Activated naive CD8-positive, alpha-beta T cell treated with anti-CD3 and anti-CD28 coated beads for 36 hours (primary cell): ENCODE results near the gene CGB8. TPM values are rescaled to one million over a fixed set of nuclear protein-coding genes. Genes with fewer than 3 reads are reported as not detected.
A peak's percentile ranks its signal among the peaks of the same experiment; 100 is the strongest.

Experiments used
- DNase-seq: peaks from one replicate; pipeline ENCODE4 v3.0.0; 2021
- H3K27ac Mint-ChIP-seq: one replicate; pipeline ENCODE4 v1.8.0; 2022; ENCODE audit warnings: mild to moderate bottlenecking, moderate library complexity, mixed read lengths
- H3K27me3 Mint-ChIP-seq: one replicate; pipeline ENCODE4 v1.8.0; 2022; ENCODE audit warnings: mild to moderate bottlenecking, mixed read lengths
- H3K36me3 Mint-ChIP-seq: one replicate; pipeline ENCODE4 v1.8.0; 2021; ENCODE audit warnings: mild to moderate bottlenecking, mixed read lengths
- H3K4me1 Mint-ChIP-seq: one replicate; pipeline ENCODE4 v1.8.0; 2021; ENCODE audit warnings: mixed read lengths
- H3K4me3 Mint-ChIP-seq: one replicate; pipeline ENCODE4 v1.8.0; 2022; ENCODE audit warnings: mild to moderate bottlenecking, moderate library complexity, mixed read lengths
- H3K9me3 Mint-ChIP-seq: one replicate; pipeline ENCODE4 v1.8.0; 2022; ENCODE audit warnings: mixed read lengths
- total RNA-seq, 2 experiments: library from RNA; stranded (reverse); gene quantifications; one replicate each; pipeline ENCODE4 v1.2.3, GENCODE V29; 2021

The CGB8 gene
- total RNA-seq, 2 experiments from 2014 or later = not detected

DNA sequence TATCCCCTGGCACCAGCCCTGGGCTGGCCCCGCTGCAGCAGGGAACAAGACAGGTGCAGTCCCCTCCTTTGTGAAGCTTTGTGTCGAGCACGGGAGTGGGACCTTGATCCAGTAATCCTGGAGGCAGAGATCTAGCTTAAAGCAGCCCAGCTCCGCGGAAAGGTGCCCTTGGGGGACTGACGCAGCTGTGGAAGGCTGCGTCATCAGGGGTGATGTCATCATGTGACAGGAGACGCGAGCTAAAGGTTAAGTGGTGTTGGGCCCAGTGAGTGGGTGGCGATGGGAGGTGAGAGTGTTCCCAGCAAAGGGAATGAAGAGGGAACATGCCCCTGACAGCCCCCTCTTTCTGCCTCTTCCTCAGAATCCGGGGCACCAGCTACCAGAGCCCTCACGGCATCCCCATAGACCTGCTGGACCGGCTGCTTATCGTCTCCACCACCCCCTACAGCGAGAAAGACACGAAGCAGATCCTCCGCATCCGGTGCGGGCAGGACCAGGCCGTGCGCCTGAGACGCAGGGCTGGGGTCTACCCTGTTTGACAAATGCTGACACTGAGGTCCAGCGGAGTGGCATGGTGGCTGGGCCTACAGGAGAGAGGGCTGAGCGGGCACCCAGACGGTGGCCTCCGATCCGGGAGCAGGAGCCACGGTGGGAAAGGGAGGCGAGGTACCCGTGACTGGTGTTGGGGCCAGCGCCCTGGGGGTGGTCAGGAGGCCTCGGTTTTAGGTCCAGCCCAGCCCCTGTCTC lies 34.6 kb downstream of the CGB8 start:
- Mint-ChIP-seq H3K4me3 (no peak overlapping the region), H3K27ac (peak overlapping the region; percentile 21), H3K36me3 (peaks cover 7% of the 10 kb centered on the region), H3K4me1 (peaks cover 10% of the 10 kb centered on the region), H3K27me3 (peaks cover 9% of the 10 kb centered on the region), H3K9me3 (no peaks in the 10 kb centered on the region)
- no peak for DNase-seq

DNA sequence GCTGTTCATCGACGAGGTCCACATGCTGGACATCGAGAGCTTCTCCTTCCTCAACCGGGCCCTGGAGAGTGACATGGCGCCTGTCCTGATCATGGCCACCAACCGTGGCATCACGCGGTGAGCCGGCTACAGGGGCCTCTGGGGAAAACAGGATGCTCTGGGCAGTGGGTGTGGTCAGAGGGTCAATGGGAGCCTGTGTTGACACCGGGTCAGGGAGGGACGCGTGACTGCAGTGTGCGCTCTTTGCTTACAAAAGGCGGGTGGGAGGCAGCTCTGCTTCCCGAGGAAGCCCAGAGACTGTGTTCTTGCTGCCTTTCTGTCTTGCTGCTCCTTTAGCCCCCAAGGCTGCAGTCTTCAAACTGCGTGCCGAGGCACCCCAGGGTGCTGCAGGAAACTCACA lies 37.7 kb downstream of the CGB8 start:
- H3K27ac Mint-ChIP-seq = no peak overlapping the region
- no peak for DNase-seq
- H3K36me3 Mint-ChIP-seq = peaks cover 12% of the 10 kb centered on the region
- no peak overlapping the region for H3K4me3 Mint-ChIP-seq
- H3K4me1 Mint-ChIP-seq = no peaks in the 10 kb centered on the region
- no peaks in the 10 kb centered on the region for H3K27me3 Mint-ChIP-seq
- H3K9me3 Mint-ChIP-seq = no peaks in the 10 kb centered on the region

DNA sequence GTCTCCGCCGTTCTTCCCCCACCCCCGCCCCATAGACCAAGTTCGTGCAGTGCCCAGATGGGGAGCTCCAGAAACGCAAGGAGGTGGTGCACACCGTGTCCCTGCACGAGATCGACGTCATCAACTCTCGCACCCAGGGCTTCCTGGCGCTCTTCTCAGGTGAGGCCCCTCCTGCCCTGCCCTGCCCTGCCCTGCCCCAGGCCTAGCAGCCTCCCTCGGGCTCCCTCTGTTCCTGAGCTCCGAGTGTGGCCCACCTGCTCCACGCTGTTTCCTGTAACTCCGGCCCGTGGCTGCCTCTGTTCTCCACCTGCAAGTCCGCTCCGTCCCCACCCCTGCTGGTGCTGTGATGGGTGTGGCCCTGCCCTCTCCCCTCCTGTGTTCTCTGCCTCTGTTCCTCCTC lies 38.5 kb downstream of the CGB8 start:
- Mint-ChIP-seq H3K9me3 (no peaks in the 10 kb centered on the region), H3K4me3 (no peak overlapping the region), H3K27ac (no peak overlapping the region), H3K4me1 (no peaks in the 10 kb centered on the region), H3K27me3 (no peaks in the 10 kb centered on the region), H3K36me3 (peaks cover 13% of the 10 kb centered on the region)
- DNase-seq = no peak

DNA sequence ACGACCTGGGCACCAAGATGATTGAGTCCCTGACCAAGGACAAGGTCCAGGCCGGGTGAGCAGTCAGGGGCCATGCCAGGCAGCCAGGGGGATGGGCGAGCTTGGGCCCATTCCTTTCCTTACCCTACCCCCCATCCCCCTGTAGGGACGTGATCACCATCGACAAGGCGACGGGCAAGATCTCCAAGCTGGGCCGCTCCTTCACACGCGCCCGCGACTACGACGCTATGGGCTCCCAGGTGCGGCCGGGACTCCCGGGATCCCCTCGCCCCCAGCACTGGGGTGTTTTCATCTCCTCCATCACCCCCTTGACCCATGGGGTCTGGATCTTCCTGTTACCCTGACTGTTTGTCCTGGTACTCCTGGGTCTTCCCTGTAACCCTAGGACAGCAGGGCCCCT lies 39.1 kb downstream of the CGB8 start:
- Mint-ChIP-seq H3K36me3 (peaks cover 13% of the 10 kb centered on the region), H3K27ac (no peak overlapping the region), H3K4me1 (no peaks in the 10 kb centered on the region), H3K9me3 (no peaks in the 10 kb centered on the region), H3K27me3 (no peaks in the 10 kb centered on the region), H3K4me3 (no peak overlapping the region)
- no peak for DNase-seq

DNA sequence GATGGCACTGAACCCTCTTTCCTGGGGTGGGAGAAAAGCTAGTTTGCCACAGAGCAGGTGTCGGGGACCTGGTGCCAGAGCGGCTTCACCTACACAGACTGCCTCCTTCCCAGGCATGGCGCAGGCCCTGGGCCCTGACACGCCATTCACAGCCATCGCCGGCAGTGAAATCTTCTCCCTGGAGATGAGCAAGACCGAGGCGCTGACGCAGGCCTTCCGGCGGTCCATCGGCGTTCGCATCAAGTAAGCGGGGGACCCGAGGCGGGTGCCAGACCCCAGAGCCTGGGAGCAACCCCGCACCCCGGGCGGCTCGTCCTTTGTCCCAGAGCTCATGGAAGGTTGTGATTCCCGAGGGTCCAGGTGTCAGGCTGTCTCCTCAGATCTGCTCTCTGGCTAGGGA lies 42.0 kb downstream of the CGB8 start:
- Mint-ChIP-seq H3K9me3 (no peaks in the 10 kb centered on the region), H3K27ac (no peak overlapping the region), H3K36me3 (peaks cover 20% of the 10 kb centered on the region), H3K27me3 (no peaks in the 10 kb centered on the region), H3K4me3 (no peak overlapping the region), H3K4me1 (no peaks in the 10 kb centered on the region)
- no peak for DNase-seq

DNA sequence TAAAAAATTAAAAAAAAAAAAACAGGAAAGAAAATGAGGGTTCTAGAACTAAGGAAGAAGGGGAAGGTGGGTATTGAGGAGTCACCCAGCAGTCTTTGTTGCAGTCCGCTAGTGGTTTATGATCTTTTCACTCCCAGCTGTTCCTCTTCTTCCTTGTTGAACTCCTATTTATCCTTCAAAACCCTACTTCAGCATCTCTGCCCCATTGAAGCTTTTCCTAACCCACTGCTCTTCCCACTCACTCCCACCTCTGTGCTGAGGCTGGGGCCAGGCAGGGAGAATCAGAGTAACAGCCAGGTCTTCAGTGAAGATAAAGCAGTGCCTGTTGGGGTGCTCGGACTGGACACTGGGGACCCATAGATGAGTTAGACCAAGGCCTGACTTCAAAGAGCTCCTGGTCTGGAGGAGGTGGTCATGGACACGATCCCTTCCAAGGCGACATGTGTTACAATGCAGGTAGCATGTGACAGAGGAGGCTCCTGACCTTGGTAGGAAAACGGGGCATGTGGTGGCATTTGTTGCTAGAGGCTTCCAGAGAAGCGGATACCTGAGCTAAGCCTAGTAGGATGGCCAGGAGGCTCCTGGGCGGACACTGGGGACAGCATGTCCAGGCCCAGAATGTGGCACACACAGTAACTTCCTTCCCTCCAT lies 43.8 kb downstream of the CGB8 start:
- Mint-ChIP-seq H3K27ac (no peak overlapping the region), H3K4me3 (no peak overlapping the region), H3K27me3 (no peaks in the 10 kb centered on the region), H3K9me3 (no peaks in the 10 kb centered on the region), H3K4me1 (no peaks in the 10 kb centered on the region), H3K36me3 (peaks cover 22% of the 10 kb centered on the region)
- DNase-seq = no peak

DNA sequence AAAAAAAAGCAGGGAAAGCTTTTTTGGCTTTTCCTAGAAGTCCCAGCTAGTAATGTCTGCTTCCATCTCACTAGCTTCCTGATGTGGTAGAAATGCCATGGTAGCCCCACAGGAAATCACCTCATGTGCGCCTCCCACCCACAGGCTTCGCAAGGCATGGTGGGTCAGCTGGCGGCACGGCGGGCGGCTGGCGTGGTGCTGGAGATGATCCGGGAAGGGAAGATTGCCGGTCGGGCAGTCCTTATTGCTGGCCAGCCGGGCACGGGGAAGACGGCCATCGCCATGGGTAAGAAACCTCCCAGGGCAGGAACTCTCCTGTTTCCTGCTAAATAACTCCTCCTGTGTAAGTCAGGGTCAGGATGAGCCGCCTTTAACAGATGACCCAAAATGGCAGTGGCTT lies 44.8 kb downstream of the CGB8 start:
- peaks cover 28% of the 10 kb centered on the region for H3K36me3 Mint-ChIP-seq
- H3K4me3 Mint-ChIP-seq = no peak overlapping the region
- no peaks in the 10 kb centered on the region for H3K27me3 Mint-ChIP-seq
- DNase-seq = no peak
- H3K4me1 Mint-ChIP-seq = no peaks in the 10 kb centered on the region
- H3K27ac Mint-ChIP-seq = no peak overlapping the region
- no peaks in the 10 kb centered on the region for H3K9me3 Mint-ChIP-seq

DNA sequence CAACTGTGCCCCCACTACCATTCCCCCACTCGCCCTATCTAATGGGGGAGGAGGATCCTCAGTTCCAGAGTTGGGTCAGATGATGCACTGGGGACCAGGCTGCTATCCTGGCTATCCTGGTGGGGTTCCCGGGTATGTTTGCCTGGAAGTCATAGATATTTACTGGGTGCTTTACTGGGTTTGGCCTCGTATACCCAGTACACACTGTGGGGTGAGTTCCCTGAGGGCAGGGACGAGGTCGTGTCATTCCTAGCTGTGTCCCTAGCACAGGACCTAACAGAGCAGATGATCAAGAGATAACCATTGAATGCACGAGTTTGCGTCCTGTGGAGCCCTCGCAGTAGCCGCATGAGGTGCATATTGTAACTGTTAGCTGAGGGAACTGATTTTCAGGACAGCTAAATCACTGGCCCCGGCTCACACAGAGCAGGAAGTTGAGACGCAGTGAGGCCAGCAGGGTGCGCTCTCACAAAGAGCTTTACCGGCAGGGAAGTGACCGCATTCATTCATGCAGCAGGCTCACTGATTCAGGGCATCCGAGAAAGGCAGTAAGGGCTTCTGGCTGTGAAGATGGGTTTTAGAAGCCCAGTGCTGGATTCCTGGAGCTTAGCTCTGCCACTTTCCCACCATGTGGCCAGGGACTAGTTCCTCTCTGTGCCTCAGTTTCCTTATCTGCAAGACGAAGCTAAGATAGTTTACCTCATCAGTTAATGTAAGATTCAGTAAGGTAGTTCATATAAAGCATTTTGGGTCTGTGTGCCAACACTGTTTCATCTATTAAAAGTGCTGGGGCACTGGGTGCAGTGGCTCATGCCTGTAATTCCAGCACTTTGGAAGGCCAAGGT lies 49.2 kb downstream of the CGB8 start:
- Mint-ChIP-seq H3K9me3 (no peaks in the 10 kb centered on the region), H3K4me3 (no peak overlapping the region), H3K27ac (no peak overlapping the region)

DNA sequence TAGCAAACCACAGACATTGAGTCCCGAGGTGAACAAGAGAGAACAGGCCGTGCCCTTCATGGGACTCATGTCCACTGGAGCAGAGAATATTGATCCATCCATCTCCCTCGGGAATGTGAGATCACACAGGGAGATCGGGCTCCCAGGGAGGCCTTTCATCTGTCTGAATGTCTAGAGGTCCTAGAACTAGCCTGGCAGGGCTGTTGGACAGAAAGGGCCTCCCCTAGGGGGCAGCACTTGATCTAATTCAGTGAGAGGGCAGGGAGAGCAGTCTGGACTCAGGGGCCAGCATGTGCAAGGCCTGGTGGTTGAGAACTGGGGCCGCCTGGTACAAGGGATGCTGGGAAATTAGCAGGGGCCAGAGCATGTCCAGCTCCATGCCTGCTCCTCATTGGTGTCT lies 50.9 kb downstream of the CGB8 start:
- H3K36me3 Mint-ChIP-seq = peaks cover 29% of the 10 kb centered on the region
- no peaks in the 10 kb centered on the region for H3K27me3 Mint-ChIP-seq
- H3K4me3 Mint-ChIP-seq = no peak overlapping the region
- H3K27ac Mint-ChIP-seq = no peak overlapping the region
- peaks cover 11% of the 10 kb centered on the region for H3K4me1 Mint-ChIP-seq
- no peaks in the 10 kb centered on the region for H3K9me3 Mint-ChIP-seq
- peak; percentile 43 for DNase-seq

More for the DNA sequence above, 49.2 kb downstream of the CGB8 start:
- Mint-ChIP-seq H3K36me3 (peaks cover 31% of the 10 kb centered on the region), H3K4me1 (peaks cover 6% of the 10 kb centered on the region), H3K27me3 (no peaks in the 10 kb centered on the region)
- peak; percentile 61 for DNase-seq

Other genes with a start within 250 kb of the CGB8 start
- 10 to 100 TPM; 62.6 to 63.6 TPM for gene BCAT2, start 238.1 kb downstream of the CGB8 start, total RNA-seq
- under 1 TPM; 0.35 to 0.66 TPM for gene HSD17B14, start 212.6 kb downstream of the CGB8 start, total RNA-seq
- 1 to 10 TPM; 5.8 to 7.6 TPM for gene PLEKHA4, start 180.5 kb downstream of the CGB8 start, total RNA-seq
- 10 to 100 TPM; 60.8 to 65.4 TPM for gene PPP1R15A, start 176.7 kb downstream of the CGB8 start, total RNA-seq
- under 1 TPM; 0.12 to 0.16 TPM for gene TULP2, start 150.4 kb downstream of the CGB8 start, total RNA-seq
- gene NUCB1, start 148.8 kb downstream of the CGB8 start, total RNA-seq = 10 to 100 TPM; 90.6 to 91.7 TPM
- gene DHDH, start 115.4 kb downstream of the CGB8 start, total RNA-seq = 1 to 10 TPM in 1 of 2 experiments, under 1 TPM in 1; 0.74 to 1.1 TPM
- gene BAX, start 94.2 kb downstream of the CGB8 start, total RNA-seq = 100 to 1,000 TPM; 191 TPM
- gene FTL, start 83.8 kb downstream of the CGB8 start, total RNA-seq = 1,000 to 10,000 TPM; 1,137 to 1,177 TPM
- gene GYS1, start 55.8 kb downstream of the CGB8 start, total RNA-seq = 10 to 100 TPM; 48.9 to 57.6 TPM
- 100 to 1,000 TPM; 187 to 189 TPM for gene RUVBL2, start 55.2 kb downstream of the CGB8 start, total RNA-seq
- gene LHB, start 32.0 kb downstream of the CGB8 start, total RNA-seq = not detected
- gene CGB3, start 24.8 kb downstream of the CGB8 start, total RNA-seq = not detected
- gene CGB2, start 17.2 kb downstream of the CGB8 start, total RNA-seq = not detected
- not detected for gene CGB1, start 12.2 kb downstream of the CGB8 start, total RNA-seq
- gene CGB5, start 5.3 kb downstream of the CGB8 start, total RNA-seq = not detected
- not detected for gene CGB7, start 8.6 kb upstream of the CGB8 start, total RNA-seq
- gene NTF4, start 15.7 kb upstream of the CGB8 start, total RNA-seq = not detected
- not detected for gene KCNA7, start 23.6 kb upstream of the CGB8 start, total RNA-seq
- gene SNRNP70, start 36.3 kb upstream of the CGB8 start, total RNA-seq = 100 to 1,000 TPM; 205 to 230 TPM
- gene LIN7B, start 65.3 kb upstream of the CGB8 start, total RNA-seq = 1 to 10 TPM; 2.2 to 2.5 TPM
- gene C19orf73, start 70.0 kb upstream of the CGB8 start, total RNA-seq = 1 to 10 TPM; 1.0 to 1.3 TPM
- gene PPFIA3, start 70.4 kb upstream of the CGB8 start, total RNA-seq = 1 to 10 TPM; 3.2 to 4.3 TPM
- not detected for gene HRC, start 106.3 kb upstream of the CGB8 start, total RNA-seq
- gene TRPM4, start 108.7 kb upstream of the CGB8 start, total RNA-seq = not detected